A549 (cell line): ENCODE data around the gene SETD2. TPM values are rescaled to one million over a fixed set of nuclear protein-coding genes. Genes with fewer than 3 reads are reported as not detected.

ENCODE experiments used
- ATAC-seq, 2 experiments: fragments of 200-7000 bp in 1 of 2; fragments of >200 bp in 1 of 2; cut with Nextera tagmentation in 1 of 2; cut with Tn5 transposase in 1 of 2; 3 replicates each; pipeline versions ENCODE4 v1.8.0 to v1.9.1; 2018 to 2020; ENCODE audit warnings: mild to moderate bottlenecking in 1 of 2, moderate library complexity in 1 of 2
- CTCF ChIA-PET: fragments of 300-600 bp; sonication (Branson Sonifier 250); formaldehyde crosslinking; extraction: SDS; loops from one replicate; lab custom pipeline; 2021; ENCODE audit warnings: antibody characterized with exemption, inconsistent platforms; lab: Yijun Ruan, JAX
- POLR2A ChIA-PET: fragments of 350-600 bp; formaldehyde crosslinking; extraction: SDS; loops from one replicate; lab custom pipeline; 2021; ENCODE audit warnings: antibody characterized with exemption, inconsistent platforms; lab: Yijun Ruan, JAX
- DNase-seq, 2 experiments: peaks; one replicate each; pipeline versions ENCODE4 v3.0.0 to v3.0.0-alpha.2; 2011 to 2016; ENCODE audit warnings: low read depth in 1 of 2, low spot score in 1 of 2
- FAIRE-seq: peaks from 2 replicates; lab custom pipeline; 2011; peaks lifted over from hg19 to GRCh38; lab: Jason Lieb, UNC
- H3K27ac ChIP-seq, 2 experiments: fragments of >200 bp; sonication (Bioruptor Twin); formaldehyde crosslinking; 3 replicates each; pipeline ENCODE4 v1.5.1; 2016 to 2017
- H3K4me1 ChIP-seq: fragments of >200 bp; sonication (Bioruptor Twin); formaldehyde crosslinking; 3 replicates; pipeline ENCODE4 v1.6.1; 2016
- H3K4me2 ChIP-seq: fragments of >200 bp; sonication (Bioruptor Twin); formaldehyde crosslinking; 3 replicates; pipeline ENCODE4 v1.6.1; 2016
- H3K4me3 ChIP-seq: fragments of >200 bp; sonication (Bioruptor Twin); formaldehyde crosslinking; 3 replicates; pipeline ENCODE4 v1.5.1; 2016
- H3K9me3 ChIP-seq: fragments of >200 bp; sonication (Bioruptor Twin); formaldehyde crosslinking; 3 replicates; pipeline ENCODE4 v1.6.1; 2016
- BHLHE40 ChIP-seq: IDR thresholded peaks from 2 replicates; pipeline ENCODE4 v1.6.1; 2012; ENCODE audit warnings: low read depth, low read length, inconsistent platforms
- CEBPB ChIP-seq, 2 experiments: fragments of >200 bp in 1 of 2; sonication (Bioruptor Twin) in 1 of 2; formaldehyde crosslinking in 1 of 2; IDR thresholded peaks; 2 replicates each; pipeline ENCODE4 v1.6.1; 2012 to 2016
- CHD2 ChIP-seq: fragments of 150-350 bp; IDR thresholded peaks from 2 replicates; pipeline ENCODE4 v1.6.1; 2014; ENCODE audit warnings: low read length; ENCODE audit not compliant: partially characterized antibody
- CHD4 ChIP-seq: fragments of 200-600 bp; sonication (generic); IDR thresholded peaks from 2 replicates; pipeline ENCODE4 v1.6.1; 2016; ENCODE audit warnings: antibody characterized with exemption, mild to moderate bottlenecking, borderline replicate concordance
- EHF ChIP-seq: fragments of 250-450 bp; sonication (Bioruptor Pico); IDR thresholded peaks from 2 replicates; pipeline ENCODE4 v1.5.0; 2020; ENCODE audit warnings: mild to moderate bottlenecking
- EHMT2 ChIP-seq: fragments of 200-600 bp; sonication (generic); IDR thresholded peaks from 2 replicates; pipeline ENCODE4 v1.6.1; 2016; ENCODE audit warnings: antibody characterized with exemption, low read depth, mild to moderate bottlenecking, moderate library complexity
- EP300 ChIP-seq, 2 experiments: fragments of >200 bp; sonication (Bioruptor Twin); formaldehyde crosslinking; IDR thresholded peaks; 2 replicates in 1 of 2; 3 replicates in 1 of 2; pipeline ENCODE4 v1.6.1; 2016 to 2017
- FOSB ChIP-seq: fragments of 250-450 bp; sonication (Bioruptor Pico); IDR thresholded peaks from 2 replicates; pipeline ENCODE4 v1.5.0; 2020; ENCODE audit warnings: mild to moderate bottlenecking, moderate library complexity
- GATA3 ChIP-seq: IDR thresholded peaks from 2 replicates; pipeline ENCODE4 v1.6.1; 2012; ENCODE audit warnings: borderline replicate concordance
- HOXA7 ChIP-seq: fragments of 250-450 bp; sonication (Bioruptor Pico); IDR thresholded peaks from 2 replicates; pipeline ENCODE4 v1.5.0; 2020; ENCODE audit warnings: mild to moderate bottlenecking, moderate library complexity
- HOXB13 ChIP-seq: fragments of 250-450 bp; sonication (Bioruptor Pico); IDR thresholded peaks from 2 replicates; pipeline ENCODE4 v1.5.0; 2020; ENCODE audit warnings: low read depth, mild to moderate bottlenecking, moderate library complexity
- JUNB ChIP-seq: fragments of >200 bp; sonication (Bioruptor Twin); formaldehyde crosslinking; IDR thresholded peaks from 2 replicates; pipeline ENCODE4 v1.6.1; 2016
- KDM1A ChIP-seq: fragments of 200-600 bp; sonication (generic); IDR thresholded peaks from 2 replicates; pipeline ENCODE4 v1.6.1; 2016; ENCODE audit warnings: low read depth, mild to moderate bottlenecking
- MAFK ChIP-seq: fragments of 450-650 bp; IDR thresholded peaks from 2 replicates; pipeline ENCODE4 v1.6.1; 2014; ENCODE audit not compliant: partially characterized antibody
- MAZ ChIP-seq: fragments of 150-350 bp; IDR thresholded peaks from 2 replicates; pipeline ENCODE4 v1.6.1; 2014; ENCODE audit warnings: antibody characterized with exemption, low read depth, low read length, borderline replicate concordance
- NR3C1 ChIP-seq: fragments of >200 bp; sonication (Bioruptor Twin); formaldehyde crosslinking; IDR thresholded peaks from 3 replicates; pipeline ENCODE4 v1.6.1; 2017
- PHF8 ChIP-seq: fragments of 200-600 bp; sonication (generic); IDR thresholded peaks from 2 replicates; pipeline ENCODE4 v1.6.1; 2016; ENCODE audit warnings: low read depth, mild to moderate bottlenecking, antibody characterized with exemption, moderate library complexity, borderline replicate concordance
- POLR2A ChIP-seq: IDR thresholded peaks from 2 replicates; pipeline ENCODE4 v1.6.1; 2012; ENCODE audit warnings: mild to moderate bottlenecking, low read length
- RARB ChIP-seq: fragments of 250-450 bp; sonication (Bioruptor Pico); IDR thresholded peaks from 2 replicates; pipeline ENCODE4 v1.8.0; 2021; ENCODE audit warnings: mild to moderate bottlenecking, moderate library complexity
- RFX5 ChIP-seq: fragments of 450-650 bp; IDR thresholded peaks from 2 replicates; pipeline ENCODE4 v1.7.1; 2014; ENCODE audit warnings: antibody characterized with exemption, mild to moderate bottlenecking, moderate library complexity
- SMC3 ChIP-seq: fragments of >200 bp; sonication (Bioruptor Twin); formaldehyde crosslinking; IDR thresholded peaks from 3 replicates; pipeline ENCODE4 v1.6.1; 2018; ENCODE audit warnings: inconsistent platforms
- TFCP2L1 ChIP-seq: fragments of 250-450 bp; sonication (Bioruptor Pico); IDR thresholded peaks from 2 replicates; pipeline ENCODE4 v1.5.0; 2021; ENCODE audit warnings: mild to moderate bottlenecking
- WGBS: methylation state at CpG from one replicate; pipeline ENCODE4 v1.1.6; 2017; ENCODE audit errors: missing lambda C conversion rate; 5-methylcytosine and 5-hydroxymethylcytosine counted together
- polyA plus RNA-seq, 4 experiments: library from polyadenylated mRNA; depleted of rRNA in 3 of 4; stranded (reverse); fragments of >200 nt; fragmentation: RNase III in 1 of 4; extraction: RNeasy Plus Mini Kit Qiagen cat#74134 plus additional on column Dnase treatment in 1 of 4; gene quantifications; 2 replicates in 3 of 4; 3 replicates in 1 of 4; pipeline ENCODE4 v1.2.3, GENCODE V29; 2011 to 2017
- TF ChIP-seq, protein P1 (sequence below): fragments of >200 bp; sonication (Bioruptor Twin); formaldehyde crosslinking; IDR thresholded peaks from 2 replicates; pipeline ENCODE4 v1.6.1; 2016
- TF ChIP-seq, protein P2 (sequence below): fragments of 150-350 bp; IDR thresholded peaks from 2 replicates; pipeline ENCODE4 v1.6.1; 2014; ENCODE audit warnings: low read depth, mild to moderate bottlenecking, low read length
- TF ChIP-seq, protein P3 (sequence below): fragments of >200 bp; sonication (Bioruptor Twin); formaldehyde crosslinking; IDR thresholded peaks from 3 replicates; pipeline ENCODE4 v1.5.1; 2016
- TF ChIP-seq, protein P4 (sequence below): IDR thresholded peaks from 2 replicates; pipeline ENCODE4 v1.6.1; 2012; ENCODE audit warnings: low read depth, borderline replicate concordance

The SETD2 gene
- polyA plus RNA-seq, 2 of the 4 experiments (the other 2 are of a cell fraction) = 16.8 to 26.1 TPM

DNA sequence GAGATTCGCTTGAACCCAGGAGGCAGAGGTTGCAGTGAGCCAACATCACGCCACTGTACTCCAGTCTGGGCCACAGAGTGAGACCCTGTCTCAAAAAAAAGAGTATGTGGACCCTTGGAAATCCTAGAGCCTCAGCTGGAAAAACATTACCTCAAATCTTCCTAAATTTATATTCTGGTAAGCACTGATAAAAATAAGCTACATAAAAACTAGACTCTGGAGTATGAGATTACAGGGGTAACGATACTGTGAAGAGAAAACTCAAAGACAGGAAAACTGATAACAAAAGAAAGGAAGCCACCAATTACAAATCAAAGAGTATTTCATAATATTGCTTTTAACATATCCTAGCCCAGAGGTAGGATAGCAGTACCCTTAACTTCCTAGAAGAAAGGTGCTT is 30.3 kb downstream of the SETD2 start:
- CTCF ChIA-PET = no interaction called here
- ATAC-seq (no peak), DNase-seq (no peak), FAIRE-seq (no peak)
- no peak overlapping the region for H3K4me2 ChIP-seq
- no peaks in the 10 kb centered on the region for H3K9me3 ChIP-seq
- WGBS = 93% methylated on average over 3 of the region's 3 CpGs
- H3K4me3 ChIP-seq = no peak overlapping the region
- POLR2A ChIA-PET = no interaction called here
- no peak overlapping the region for H3K27ac ChIP-seq
- TF ChIP-seq, protein P1, sequence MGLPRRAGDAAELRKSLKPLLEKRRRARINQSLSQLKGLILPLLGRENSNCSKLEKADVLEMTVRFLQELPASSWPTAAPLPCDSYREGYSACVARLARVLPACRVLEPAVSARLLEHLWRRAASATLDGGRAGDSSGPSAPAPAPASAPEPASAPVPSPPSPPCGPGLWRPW = no peak
- TF ChIP-seq PHF8 (no peak), RARB (no peak), FOSB (CRISPR knock-in tag) (no peak), RFX5 (no peak), HOXB13 (CRISPR knock-in tag) (no peak), NR3C1 (no peak), HOXA7 (no peak), CHD4 (no peak), CHD2 (no peak), GATA3 (no peak), TFCP2L1 (no peak), POLR2A (no peak), EP300 (IDR thresholded peaks at IDR 0.05) (no peak), MAFK (no peak)
- TF ChIP-seq, protein P2, sequence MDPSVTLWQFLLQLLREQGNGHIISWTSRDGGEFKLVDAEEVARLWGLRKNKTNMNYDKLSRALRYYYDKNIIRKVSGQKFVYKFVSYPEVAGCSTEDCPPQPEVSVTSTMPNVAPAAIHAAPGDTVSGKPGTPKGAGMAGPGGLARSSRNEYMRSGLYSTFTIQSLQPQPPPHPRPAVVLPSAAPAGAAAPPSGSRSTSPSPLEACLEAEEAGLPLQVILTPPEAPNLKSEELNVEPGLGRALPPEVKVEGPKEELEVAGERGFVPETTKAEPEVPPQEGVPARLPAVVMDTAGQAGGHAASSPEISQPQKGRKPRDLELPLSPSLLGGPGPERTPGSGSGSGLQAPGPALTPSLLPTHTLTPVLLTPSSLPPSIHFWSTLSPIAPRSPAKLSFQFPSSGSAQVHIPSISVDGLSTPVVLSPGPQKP = no peak
- H3K4me1 ChIP-seq = no peaks in the 10 kb centered on the region

DNA sequence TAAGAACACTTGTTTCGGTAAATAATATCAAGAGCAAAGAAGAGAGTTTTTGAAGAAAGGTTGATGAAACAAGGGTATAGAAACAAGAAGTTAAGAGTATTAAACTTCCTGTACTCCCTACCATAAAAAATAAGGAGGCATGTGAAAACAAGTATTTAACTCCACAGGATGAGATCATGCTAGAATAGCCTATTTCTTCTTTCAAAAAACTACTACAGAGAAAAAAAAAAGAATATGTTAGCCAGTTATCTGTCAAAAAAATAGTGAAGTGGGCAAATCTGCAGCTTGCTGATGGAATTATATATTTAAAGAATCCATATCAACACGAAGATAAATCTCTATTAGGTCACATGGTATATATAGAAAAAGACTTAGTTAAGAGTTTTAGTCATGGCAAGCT is 33.4 kb downstream of the SETD2 start:
- ChIA-PET CTCF (interaction anchor here (0.5 to 1.4 kb wide), 2 partner anchors 12 to 13 kb away, joined by 3 to 4 read pairs; no protein-coding TSS in a partner anchor), POLR2A (no interaction called here)
- H3K4me3 ChIP-seq = no peak overlapping the region
- DNase-seq = no peak
- WGBS = 62% methylated on average over 2 of the region's 2 CpGs
- no peak overlapping the region for H3K4me2 ChIP-seq
- ATAC-seq = no peak
- H3K27ac ChIP-seq = no peak overlapping the region
- TF ChIP-seq, protein P3, sequence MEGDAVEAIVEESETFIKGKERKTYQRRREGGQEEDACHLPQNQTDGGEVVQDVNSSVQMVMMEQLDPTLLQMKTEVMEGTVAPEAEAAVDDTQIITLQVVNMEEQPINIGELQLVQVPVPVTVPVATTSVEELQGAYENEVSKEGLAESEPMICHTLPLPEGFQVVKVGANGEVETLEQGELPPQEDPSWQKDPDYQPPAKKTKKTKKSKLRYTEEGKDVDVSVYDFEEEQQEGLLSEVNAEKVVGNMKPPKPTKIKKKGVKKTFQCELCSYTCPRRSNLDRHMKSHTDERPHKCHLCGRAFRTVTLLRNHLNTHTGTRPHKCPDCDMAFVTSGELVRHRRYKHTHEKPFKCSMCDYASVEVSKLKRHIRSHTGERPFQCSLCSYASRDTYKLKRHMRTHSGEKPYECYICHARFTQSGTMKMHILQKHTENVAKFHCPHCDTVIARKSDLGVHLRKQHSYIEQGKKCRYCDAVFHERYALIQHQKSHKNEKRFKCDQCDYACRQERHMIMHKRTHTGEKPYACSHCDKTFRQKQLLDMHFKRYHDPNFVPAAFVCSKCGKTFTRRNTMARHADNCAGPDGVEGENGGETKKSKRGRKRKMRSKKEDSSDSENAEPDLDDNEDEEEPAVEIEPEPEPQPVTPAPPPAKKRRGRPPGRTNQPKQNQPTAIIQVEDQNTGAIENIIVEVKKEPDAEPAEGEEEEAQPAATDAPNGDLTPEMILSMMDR = no peak
- TF ChIP-seq EHF (CRISPR knock-in tag) (no peak), CHD2 (no peak), KDM1A (no peak), MAFK (no peak), JUNB (no peak), EHMT2 (no peak), CEBPB (IDR thresholded peaks at IDR 0.05) (no peak), POLR2A (no peak), PHF8 (no peak), BHLHE40 (no peak), MAZ (no peak), SMC3 (no peak), TFCP2L1 (no peak)
- TF ChIP-seq, protein P1 = no peak
- TF ChIP-seq, protein P4, sequence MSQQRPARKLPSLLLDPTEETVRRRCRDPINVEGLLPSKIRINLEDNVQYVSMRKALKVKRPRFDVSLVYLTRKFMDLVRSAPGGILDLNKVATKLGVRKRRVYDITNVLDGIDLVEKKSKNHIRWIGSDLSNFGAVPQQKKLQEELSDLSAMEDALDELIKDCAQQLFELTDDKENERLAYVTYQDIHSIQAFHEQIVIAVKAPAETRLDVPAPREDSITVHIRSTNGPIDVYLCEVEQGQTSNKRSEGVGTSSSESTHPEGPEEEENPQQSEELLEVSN = no peak
- FAIRE-seq = no peak
- no peaks in the 10 kb centered on the region for H3K9me3 ChIP-seq
- H3K4me1 ChIP-seq = no peaks in the 10 kb centered on the region
